Hypothalamus (tissue), 51 donors: ENCODE results near the gene NALCN.

Source experiments
- DNase-seq, 51 donors: peaks; one replicate each; lab custom pipeline; 2025; lab: John Stamatoyannopoulos, UW

Gene NALCN

GRCh38 chr13:101217086-101217485 is 199.2 kb downstream of the NALCN start:
- no peak for DNase-seq

- no peak for DNase-seq
Observed at GRCh38 chr13:101211261-101211660, 205.0 kb downstream of the NALCN start.

GRCh38 chr13:101210774-101211173 is 205.5 kb downstream of the NALCN start:
- no peak for DNase-seq

- DNase-seq: no peak
Observed at GRCh38 chr13:101209206-101209893, 207.0 kb downstream of the NALCN start.

GRCh38 chr13:101205408-101205807 is 210.9 kb downstream of the NALCN start:
- DNase-seq: no peak

- DNase-seq: peak in 1 of 51 donors; percentile 7
Observed at GRCh38 chr13:101204270-101205020, 211.9 kb downstream of the NALCN start.

GRCh38 chr13:101202590-101202989 is 213.7 kb downstream of the NALCN start:
- DNase-seq: no peak

- no peak for DNase-seq
Observed at GRCh38 chr13:101190976-101191375, 225.3 kb downstream of the NALCN start.

- DNase-seq: no peak
Observed at GRCh38 chr13:101190337-101190736, 226.0 kb downstream of the NALCN start.

GRCh38 chr13:101185606-101186005 is 230.7 kb downstream of the NALCN start:
- DNase-seq: peak in 3 of 51 donors; percentile 0 to 34 (median 11)

- no peak for DNase-seq
Observed at GRCh38 chr13:101181076-101181685, 235.1 kb downstream of the NALCN start.

GRCh38 chr13:101179021-101179420 is 237.3 kb downstream of the NALCN start:
- DNase-seq: no peak

- DNase-seq: no peak
Observed at GRCh38 chr13:101178406-101178805, 237.9 kb downstream of the NALCN start.

- DNase-seq: no peak
Observed at GRCh38 chr13:101170306-101170705, 246.0 kb downstream of the NALCN start.

GRCh38 chr13:101157261-101157660 is 259.0 kb downstream of the NALCN start:
- no peak for DNase-seq

- no peak for DNase-seq
Observed at GRCh38 chr13:101155920-101156319, 260.4 kb downstream of the NALCN start.

GRCh38 chr13:101152184-101152583 is 264.1 kb downstream of the NALCN start:
- DNase-seq: no peak

- peak in 9 of 51 donors; percentile 4 to 43 (median 11) for DNase-seq
Observed at GRCh38 chr13:101150998-101151397, 265.3 kb downstream of the NALCN start.

GRCh38 chr13:101149735-101150384 is 266.4 kb downstream of the NALCN start:
- DNase-seq: peak in 3 of 51 donors; percentile 4 to 23 (median 16)

GRCh38 chr13:101146101-101146898 is 270.0 kb downstream of the NALCN start:
- DNase-seq: no peak
